Stimulated activated CD4-positive, alpha-beta T cell treated with anti-CD3 and anti-CD28 coated beads, Interleukin-1b, Interleukin-23, amount 100 ng/mL, for 1 hour (primary cell): ENCODE measurements around the gene DIPK1B.

Experiments used
- DNase-seq, 2 donors: peaks; one replicate each; pipeline ENCODE4 v3.0.0-alpha.2; 2020; ENCODE audit warnings: low read depth in 2 of 2

Gene DIPK1B

DNA sequence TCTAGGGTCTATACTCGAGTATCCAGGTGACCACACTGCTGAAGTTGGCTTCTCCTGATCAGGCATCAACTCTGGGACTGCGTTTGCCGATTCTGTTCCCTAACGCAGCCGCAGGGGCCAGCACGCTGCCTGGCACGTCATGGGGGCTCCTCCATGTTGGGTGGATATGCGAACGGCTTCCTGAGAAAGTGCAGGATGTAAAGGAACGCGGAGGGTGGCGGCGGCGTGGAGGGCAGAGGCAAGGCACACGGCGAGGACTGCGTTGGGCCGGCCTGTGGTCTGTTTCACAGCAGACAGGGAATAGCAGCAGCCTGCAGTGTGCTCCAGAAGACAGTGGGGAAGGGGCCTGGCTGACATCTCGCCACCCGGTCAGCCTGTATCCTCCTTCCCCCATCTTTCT lies 26.6 kb downstream of the DIPK1B start:
- DNase-seq, result no peak

DNA sequence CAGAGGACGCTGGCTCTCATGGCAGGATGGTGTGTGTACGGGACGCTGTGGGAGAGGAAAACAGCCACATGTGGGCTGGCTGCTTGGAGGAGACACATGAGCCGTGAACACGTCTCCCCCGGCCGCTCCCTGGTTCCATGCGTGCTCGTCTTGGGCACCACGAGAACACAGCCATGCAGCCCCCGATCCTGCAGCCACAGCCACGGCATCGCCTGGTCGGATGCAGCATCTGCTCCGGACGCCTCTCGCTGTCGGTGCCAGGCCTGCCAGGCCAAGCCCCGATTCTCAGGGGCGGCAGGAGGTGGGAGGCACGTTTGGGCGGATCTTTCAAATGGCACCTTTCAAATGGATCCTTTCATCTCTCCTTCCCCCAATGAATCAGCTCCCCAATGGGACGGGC lies 27.1 kb downstream of the DIPK1B start:
- no peak for DNase-seq

DNA sequence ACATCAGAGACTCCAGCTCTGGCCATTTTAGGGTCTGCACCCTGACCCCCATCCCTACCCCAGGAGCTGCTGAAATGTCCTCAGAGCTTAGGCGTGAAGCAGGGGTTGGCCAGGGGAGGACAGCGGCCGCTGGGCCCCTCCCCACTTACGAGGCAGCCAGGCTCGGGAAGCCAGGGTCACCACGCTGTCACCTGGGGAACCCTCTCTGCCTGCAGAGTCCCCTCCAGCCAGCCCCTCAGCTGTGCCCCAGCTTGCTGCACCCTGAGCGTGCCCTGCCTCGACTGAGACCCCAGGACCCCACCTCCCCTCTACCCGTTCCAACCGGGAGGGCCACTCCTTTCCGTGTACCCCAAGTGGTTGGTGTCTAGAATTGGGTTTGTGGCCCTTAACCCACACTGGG lies 27.7 kb downstream of the DIPK1B start:
- no peak for DNase-seq

DNA sequence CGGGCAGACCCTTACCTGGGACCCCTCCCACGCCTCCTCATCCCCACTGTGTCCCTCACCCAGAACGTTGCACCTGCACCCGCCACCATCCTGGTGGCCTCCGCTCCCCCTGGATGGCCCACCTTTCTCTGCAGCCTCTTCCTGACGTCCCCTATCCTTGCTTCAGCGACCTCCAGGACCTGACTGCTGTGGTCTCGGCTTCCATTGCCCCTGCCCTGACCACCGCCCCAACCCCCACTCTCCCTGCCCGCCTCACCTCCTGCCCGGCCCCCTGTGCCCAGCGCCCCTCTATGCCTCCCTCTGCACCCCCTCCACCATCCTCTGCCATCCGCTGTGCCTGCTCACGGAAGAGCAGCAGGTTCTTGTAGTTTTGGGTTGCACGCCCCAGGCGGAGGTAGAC lies 28.1 kb downstream of the DIPK1B start:
- DNase-seq, result no peak

DNA sequence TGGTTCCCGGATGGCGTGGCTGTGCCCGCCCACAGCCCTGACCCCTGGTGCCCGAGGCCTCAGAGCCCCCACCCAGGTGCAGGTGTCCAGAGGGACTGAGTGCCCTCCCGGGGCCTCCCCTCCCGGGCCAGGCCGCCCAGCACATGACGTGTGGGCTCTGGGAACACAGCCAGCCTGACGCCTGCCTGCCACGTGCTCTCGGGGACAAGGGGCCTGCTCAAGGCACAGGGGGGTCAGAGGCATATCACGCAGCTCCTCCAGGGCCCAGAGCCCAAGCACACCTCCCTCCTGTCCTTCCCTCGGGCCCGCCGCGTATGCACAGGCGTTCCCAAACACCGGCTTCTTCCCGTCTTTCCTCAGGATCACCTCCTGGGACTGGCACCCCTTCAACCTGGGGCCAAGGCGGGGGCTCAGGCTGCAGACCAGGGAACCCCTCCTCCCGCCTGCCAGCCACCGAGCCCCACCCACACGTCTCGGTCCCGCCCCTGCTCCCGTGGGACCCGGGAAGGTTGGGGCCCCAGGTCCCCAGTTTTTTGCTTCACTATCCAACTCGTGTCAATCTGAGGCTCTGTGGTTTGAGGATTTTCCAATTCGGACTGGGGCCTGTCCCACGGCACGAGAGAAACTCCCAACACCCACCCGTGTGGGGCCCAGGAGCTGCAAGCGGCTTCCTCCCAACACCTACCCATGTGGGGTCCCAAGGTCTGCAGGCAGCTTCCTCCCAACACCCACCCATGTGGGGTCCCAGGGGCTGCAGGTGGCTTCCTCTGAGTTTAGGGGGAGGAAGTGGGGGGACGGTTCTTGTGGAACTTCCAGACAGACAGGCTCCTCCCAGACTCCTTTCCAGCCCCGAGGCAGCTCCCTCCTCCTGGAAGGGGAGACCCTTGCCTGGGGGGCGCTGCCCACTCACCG lies 28.9 kb downstream of the DIPK1B start:
- no peak for DNase-seq

DNA sequence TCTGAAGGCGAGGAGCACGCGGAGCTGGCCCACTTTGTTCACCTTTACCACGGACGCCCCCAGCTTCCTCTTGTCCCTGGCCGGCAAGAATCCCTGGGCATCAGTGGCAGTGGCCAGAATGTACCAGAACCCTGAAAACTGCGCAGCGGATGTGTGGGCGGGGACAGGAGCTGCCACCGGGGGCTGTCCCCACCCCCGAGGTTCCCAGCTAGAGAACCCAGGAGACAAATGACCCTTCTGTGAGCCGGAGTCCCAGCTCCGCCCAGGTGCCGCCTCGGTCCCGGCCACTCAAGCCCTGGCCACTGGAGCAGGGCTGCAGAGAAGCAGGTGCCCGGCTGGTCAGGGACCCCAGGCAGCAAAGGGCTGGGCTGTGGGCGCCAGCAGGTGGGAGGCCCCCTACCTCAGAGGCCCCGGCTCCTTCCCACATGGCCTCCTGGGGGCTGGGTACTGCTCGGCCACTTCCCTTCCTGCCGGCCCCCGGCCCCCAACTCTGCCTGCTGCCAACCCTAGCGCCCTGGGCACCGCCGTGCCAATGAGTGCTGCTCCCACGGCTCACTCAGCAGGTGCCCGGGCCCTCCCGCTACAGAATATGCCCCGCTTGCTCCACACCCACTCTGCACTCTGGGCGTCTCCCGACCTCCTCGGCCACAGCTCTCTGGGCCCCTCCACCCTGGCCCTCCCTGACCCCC lies 29.7 kb downstream of the DIPK1B start:
- DNase-seq, result no peak

DNA sequence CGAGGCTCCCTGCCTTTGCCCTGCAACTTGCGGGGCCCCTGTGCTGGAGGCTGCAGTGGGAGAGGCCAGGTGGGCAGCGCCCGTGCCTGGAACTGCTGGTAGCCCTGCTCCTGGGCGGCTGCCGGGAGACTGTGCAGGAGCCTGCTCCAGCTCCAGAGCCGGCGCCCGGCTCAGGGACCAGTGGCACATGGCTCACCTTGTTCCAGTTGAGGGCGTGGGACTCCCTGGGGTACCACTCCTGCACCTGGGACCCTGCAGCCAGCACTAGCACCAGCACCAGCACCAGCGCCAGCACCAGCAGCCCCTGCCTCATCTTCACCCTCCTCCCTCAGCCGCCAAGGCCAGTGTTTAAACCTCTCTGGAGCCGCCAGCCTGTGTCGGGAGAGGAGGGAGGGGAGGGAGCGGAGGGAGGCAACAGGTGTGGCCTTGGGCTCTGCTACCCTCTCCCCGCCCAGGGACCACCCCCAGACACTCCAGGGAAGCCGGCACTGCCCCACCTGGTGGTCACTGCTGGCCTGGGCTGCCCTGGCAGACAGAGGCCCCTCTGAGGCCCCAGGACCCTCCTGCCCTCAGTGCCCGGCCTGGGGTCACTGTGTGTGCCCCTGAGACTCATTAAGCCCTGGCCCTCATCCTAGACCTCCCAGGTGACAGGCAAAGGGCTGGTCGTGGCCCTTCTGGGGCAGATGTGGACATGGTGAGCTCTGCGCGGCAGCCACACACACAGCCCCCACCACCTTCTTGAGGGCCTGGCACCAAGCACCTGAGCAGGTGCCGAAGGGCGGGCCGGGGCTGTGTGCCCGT lies 30.4 kb downstream of the DIPK1B start, which contains the start of gene LCN10:
LCN10 (minus strand) TSS at position 350 of the 801 bp plus-strand sequence; CDS start at position 313, 37 bp downstream.
- no peak for DNase-seq

DNA sequence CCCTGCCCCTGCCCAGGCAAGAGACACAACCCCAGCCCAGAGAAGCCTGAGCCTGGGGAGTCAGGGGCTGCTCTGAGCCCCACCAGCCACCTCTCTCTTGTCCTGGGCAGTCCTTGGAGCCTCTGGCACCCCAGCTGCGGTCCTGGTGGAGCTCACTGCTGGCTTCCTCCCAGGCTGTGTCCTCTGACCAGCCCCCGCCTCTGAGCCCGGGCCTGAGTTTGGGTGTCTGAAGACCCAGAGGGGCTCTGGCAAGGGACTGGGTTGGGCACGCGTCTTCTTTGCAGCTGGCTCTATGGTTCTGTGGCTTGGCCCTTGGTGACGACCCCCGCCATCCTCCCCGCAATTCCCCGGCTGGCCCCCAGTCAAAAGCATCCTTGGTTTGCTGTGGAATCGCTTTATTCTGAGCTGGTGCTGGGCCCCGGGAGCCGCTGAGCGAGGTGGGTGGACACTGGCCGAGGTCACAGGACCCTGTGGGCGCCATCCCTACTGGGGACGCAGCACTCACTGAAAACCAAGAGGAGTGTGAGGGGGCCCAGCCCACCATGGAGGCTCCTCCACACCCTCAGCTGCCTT lies 31.4 kb downstream of the DIPK1B start:
- no peak for DNase-seq

DNA sequence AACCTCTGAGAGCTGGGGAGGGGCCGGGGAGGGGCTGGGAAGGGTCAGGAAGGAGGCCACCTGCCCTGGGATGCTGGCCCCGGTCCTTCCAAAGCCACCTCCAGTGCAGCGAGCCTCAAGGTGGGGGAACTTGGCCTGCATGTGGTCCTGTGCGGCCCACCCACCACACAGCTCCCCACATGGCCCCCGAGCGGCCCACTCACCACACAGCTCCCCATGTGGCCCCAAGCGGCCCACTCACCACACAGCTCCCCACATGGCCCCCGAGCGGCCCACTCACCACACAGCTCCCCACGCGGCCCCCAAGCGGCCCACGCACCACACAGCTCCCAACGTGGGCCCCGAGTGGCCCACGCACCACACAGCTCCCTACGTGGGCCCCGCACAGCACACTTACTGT lies 32.4 kb downstream of the DIPK1B start:
- no peak for DNase-seq

DNA sequence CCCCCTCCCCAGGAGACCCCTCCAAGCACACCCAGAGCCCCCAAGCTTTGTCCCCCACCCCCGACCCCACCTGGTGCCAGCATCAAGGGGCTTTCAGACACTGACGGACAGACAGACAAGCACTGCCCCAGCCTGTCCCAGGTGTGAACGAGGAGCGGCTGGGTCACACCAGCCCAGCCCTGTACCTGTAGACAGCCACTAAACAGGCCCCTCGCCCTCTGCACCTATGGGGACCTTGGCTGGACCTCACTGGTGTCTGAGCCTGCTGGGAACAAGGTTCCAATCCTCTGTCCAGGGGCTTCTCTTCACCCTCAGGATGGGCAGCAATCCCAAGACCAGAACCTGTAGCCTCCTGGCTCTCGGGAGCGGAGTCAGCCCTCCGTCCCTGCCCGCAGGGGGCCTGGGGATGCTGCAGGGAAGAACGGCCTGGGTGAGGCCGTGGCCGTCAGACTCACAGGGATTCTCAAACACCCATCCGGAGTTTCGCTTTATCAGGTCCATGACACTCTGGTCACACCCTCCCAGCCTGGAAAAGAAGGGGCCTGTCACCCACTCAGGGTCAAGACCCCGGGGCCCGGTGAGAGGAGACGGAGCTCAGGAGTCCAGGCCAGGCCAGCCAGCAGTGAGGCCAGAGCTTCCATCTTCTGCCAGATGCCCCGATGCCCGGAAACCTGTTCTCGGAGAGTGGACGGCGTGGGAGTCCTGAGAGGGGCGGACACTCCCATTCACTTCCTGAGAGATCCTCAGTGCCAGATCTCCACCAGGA lies 33.2 kb downstream of the DIPK1B start:
- DNase-seq, result no peak

DNA sequence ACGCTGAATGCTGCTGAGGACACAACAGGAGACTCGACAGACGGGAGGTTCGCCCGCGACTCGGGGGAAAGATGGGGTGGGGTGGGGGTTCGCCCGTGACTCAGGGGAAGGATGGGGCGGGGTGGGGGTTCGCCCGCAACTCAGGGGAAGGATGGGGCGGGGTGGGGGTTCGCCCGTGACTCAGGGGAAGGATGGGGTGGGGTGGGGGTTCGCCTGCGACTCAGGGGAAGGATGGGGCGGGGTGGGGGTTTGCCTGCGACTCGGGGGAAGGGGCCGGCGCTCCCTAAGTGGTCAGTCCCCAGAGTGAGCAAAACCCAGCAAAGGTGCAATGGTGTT lies 33.8 kb downstream of the DIPK1B start:
- no peak for DNase-seq

DNA sequence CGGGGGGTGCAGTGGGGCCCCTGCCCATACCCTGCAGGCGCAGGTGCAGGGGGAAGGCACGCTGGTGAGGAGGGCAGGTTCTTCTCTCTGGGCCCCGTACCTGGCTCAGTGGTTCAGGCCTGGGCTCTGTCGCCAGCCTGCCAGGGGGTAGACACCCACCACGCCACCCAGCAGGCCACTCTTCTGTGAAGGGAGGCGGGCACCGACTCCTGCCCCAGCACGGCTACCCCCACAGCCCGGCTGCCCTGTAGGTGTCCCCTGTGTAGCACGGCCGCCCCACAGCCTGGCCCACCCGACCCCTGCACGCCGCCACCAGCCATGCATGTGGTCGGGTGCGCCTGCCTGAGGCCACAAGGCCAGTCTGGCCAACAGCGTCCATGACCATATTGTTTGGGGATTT lies 34.2 kb downstream of the DIPK1B start:
- no peak for DNase-seq

DNA sequence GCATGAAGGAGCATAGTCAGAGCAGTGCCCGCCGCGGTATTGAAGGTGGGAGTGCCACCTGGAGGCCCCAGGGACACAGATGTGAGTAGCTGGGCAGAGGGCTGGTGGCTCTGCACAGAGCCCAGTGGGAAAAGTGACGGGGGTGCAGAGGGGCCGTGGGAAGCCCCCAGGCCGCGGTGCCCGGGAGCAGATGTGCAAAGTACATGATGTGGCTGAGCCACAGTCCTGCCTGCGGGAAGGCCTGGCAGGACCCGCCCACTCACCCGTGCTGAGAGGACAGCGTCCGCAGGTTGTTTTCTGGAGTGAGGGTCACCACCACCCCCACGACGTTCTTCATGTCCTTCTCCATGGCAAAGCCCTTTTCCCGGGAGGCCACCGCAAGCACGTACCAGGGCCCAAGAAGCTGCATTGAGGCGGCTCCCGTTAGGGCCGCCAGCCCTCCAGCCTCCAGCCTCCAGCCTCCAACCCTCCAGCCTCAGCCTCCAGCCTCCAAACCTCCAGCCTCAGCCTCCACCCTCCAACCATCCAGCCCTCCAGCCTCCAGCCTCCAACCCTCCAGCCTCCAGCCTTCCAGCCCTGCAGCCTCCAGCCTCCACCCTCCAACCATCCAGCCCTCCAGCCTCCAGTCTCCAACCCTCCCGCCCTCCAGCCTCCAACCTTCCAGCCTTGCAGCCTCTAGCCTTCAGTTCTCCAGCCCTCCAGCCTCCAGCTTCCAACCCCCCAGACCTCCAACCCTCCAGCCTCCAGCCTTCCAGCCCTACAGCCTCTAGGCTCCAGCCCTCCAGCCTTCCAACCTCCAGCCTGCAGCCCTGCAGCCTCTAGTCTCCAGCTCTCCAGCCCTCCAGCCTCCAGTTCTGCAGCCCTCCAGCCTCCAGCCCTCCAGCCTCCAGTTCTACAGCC lies 35.0 kb downstream of the DIPK1B start:
- no peak for DNase-seq

DNA sequence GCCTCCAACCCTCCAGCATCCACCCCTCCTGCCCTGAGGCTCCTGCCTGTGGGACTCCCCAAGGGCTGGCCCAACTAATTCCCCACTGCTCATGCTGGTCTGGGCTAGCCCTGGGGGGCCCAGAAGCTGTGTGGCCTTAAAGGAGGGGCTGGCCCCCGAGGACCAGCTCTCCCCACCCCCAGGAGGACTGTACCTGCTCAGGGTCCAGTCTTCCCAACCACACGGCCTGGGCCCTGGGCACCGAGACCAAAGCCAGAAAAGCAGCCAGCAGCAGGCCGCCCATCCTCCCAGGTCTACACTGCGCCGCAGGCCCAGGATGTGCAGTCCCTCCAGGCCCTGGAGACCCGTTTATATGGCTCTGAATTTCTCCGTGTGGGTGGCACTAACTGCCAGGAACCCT lies 35.8 kb downstream of the DIPK1B start, which contains the start of gene LCN6:
LCN6 (minus strand) TSS at position 325 of the 400 bp plus-strand sequence; CDS start at position 283, 42 bp downstream.
- no peak for DNase-seq

DNA sequence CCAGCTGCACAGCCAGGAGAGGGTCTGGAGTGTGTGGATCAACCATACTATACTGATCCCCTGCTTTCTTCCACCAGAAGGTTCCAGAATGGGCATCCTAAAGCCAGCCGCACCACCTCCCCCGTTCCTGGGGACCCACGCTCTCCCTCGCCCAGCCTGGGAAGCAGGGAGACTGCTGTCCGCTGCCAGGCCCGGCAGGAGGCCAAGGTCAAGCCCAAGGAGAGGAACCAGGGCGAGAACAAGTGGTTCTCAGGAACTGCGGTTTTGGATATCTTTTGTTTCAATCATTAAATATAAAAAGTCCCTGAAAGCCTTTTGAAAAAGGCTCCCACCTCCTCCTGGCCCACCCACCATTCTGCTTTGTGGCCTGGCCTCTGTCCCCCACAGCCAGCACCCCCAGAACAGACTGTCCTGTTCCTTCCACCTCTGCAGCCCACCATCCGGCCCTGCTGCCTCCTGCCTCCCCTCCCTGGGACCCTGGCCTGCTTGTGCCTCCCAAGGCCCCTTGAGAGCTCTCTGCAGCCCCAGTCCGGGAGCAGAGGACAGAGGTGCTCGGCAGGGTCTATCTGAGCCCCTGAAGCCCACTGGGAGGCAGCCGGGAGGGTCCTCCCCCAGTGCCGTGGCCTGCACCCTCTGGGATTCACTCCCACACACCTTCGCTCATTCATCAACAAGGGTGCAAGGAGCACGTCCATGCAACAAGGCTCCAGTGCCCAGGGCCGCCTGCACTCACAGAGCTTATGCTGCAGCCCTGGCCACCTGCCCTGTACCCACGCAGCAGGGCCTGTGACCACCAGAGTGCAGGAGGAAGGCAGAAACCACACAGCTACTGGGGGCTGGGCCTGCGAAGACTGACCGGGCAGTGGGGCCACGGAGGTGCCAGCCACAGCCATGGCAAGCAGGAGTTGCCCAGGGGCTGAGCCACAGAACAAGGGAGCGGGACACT lies 36.6 kb downstream of the DIPK1B start:
- DNase-seq, result no peak

DNA sequence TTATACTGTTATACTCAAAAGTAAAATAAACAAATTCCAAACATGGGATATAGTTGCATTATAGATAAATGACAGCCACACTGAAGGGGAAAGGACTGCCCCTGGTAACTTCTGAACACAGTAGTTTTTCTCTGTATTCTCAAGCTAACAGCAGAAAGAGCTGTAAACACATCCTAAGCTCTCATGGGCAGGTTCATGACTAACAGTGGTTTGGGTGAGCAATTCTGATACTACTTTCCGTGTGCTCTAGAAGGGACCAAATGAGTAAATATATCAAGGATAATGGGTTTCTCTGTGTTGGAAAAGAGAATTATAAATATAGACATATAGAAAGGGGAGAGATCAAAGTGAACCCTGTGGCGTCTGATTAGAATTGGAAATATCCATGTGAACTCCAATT lies 38.2 kb downstream of the DIPK1B start:
- DNase-seq, result no peak

DNA sequence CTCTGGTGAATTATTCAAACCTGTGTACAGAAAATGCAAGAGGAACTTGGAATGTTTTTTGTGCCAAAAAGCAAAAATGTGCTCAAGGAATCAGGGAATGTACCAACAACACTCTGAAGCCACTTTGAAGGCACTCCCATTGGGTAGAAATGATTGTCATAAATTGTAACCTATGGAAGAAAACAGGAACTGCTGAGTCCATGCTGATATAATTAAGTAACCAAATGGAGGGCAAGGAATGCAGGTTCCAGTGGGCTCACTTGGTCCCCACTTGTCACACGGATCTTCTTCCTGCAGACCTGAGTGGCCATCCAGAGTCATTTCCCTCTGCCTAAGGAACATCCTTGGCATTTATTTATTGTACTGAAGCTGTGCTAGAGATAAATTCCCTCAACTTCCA lies 38.9 kb downstream of the DIPK1B start:
- DNase-seq, result no peak

DNA sequence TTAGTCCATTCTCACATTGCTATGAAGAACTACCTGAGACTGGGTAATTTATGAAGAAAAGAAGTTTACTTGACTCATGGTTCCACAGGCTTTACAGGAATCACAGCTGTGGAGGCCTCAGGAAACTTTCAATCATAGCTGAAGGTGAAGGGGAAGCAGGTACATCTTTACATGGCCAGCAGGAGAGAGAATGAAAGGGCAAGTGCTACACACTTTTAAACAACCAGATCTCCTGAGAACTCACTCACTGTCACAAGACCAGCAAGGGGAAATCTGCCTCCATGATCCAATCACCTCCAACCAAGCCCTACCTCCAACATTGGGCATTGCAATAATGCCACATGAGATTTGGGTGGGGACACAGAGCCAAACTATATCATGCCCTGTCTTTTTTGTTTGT lies 39.4 kb downstream of the DIPK1B start:
- no peak for DNase-seq
